NCI-H2081 (cell line): Measurements from ENCODE around the gene PIAS1.
A peak's percentile ranks its signal among the peaks of the same experiment; 100 is the strongest.
"Not testable (repeated sequence)": the region's sequence is repeated elsewhere in the genome, so short reads cannot be mapped to it uniquely, and the experiment has no call there.

Experiments used
- DNase-seq, 2 experiments: peaks; one replicate each; lab custom pipeline; 2025; lab: John Stamatoyannopoulos, UW

PIAS1 gene

GRCh38 chr15:68053701-68054627, at the start of gene PIAS1:
TSS of gene PIAS1 (plus strand) at chr15:68054315. CDS start at chr15:68054327, 12 bp downstream.
- peak; percentile 91 to 92 for DNase-seq

GRCh38 chr15:68007642-68008041, 46.5 kb upstream of the PIAS1 start:
- DNase-seq: not testable (repeated sequence)

- DNase-seq: no peak
Observed at GRCh38 chr15:68010361-68011153, 43.6 kb upstream of the PIAS1 start.

- no peak for DNase-seq
Observed at GRCh38 chr15:68012911-68013310, 41.2 kb upstream of the PIAS1 start.

GRCh38 chr15:68014219-68014618, 39.9 kb upstream of the PIAS1 start:
- no peak for DNase-seq

GRCh38 chr15:68015244-68015643, 38.9 kb upstream of the PIAS1 start:
- DNase-seq: no peak

- no peak for DNase-seq
Observed at GRCh38 chr15:68017201-68017600, 36.9 kb upstream of the PIAS1 start.

- DNase-seq: no peak
Observed at GRCh38 chr15:68018797-68019444, 35.2 kb upstream of the PIAS1 start.

- DNase-seq: no peak
Observed at GRCh38 chr15:68019814-68020525, 34.1 kb upstream of the PIAS1 start.

- no peak for DNase-seq
Observed at GRCh38 chr15:68020685-68021084, 33.4 kb upstream of the PIAS1 start.

GRCh38 chr15:68022061-68022460, 32.1 kb upstream of the PIAS1 start:
- DNase-seq: no peak

GRCh38 chr15:68023307-68024101, 30.6 kb upstream of the PIAS1 start:
- no peak for DNase-seq

GRCh38 chr15:68025835-68026424, 28.2 kb upstream of the PIAS1 start:
- no peak for DNase-seq

- no peak for DNase-seq
Observed at GRCh38 chr15:68027388-68027787, 26.7 kb upstream of the PIAS1 start.

GRCh38 chr15:68028137-68028887, 25.8 kb upstream of the PIAS1 start:
- no peak for DNase-seq

- no peak for DNase-seq
Observed at GRCh38 chr15:68028888-68029207, 25.3 kb upstream of the PIAS1 start.

GRCh38 chr15:68029959-68030358, 24.2 kb upstream of the PIAS1 start:
- DNase-seq: no peak

GRCh38 chr15:68031404-68031803, 22.7 kb upstream of the PIAS1 start:
- DNase-seq: no peak

GRCh38 chr15:68032672-68033071, 21.4 kb upstream of the PIAS1 start:
- DNase-seq: no peak

- no peak for DNase-seq
Observed at GRCh38 chr15:68034081-68034480, 20.0 kb upstream of the PIAS1 start.
